H9 (cell line): ENCODE data around the gene UQCRC1. TPM values are rescaled to one million over a fixed set of nuclear protein-coding genes. Genes with fewer than 3 reads are reported as not detected.

ENCODE experiments used
- DNase-seq: peaks from one replicate; pipeline ENCODE4 v3.0.0-alpha.2; 2017
- H2AFZ ChIP-seq: one replicate; pipeline ENCODE4 v1.6.1; 2013; ENCODE audit warnings: mild to moderate bottlenecking, low read length, control low read depth, moderate library complexity
- H2AK5ac ChIP-seq: 2 replicates; pipeline ENCODE4 v1.6.1; 2013; ENCODE audit warnings: low read length, control low read depth, mixed read lengths; ENCODE audit not compliant: insufficient read length
- H2BK120ac ChIP-seq: one replicate; pipeline ENCODE4 v1.6.1; 2013; ENCODE audit warnings: low read depth, mild to moderate bottlenecking, low read length, control low read depth, inconsistent platforms; ENCODE audit not compliant: poor library complexity, severe bottlenecking
- H2BK12ac ChIP-seq: 2 replicates; pipeline ENCODE4 v1.6.1; 2013; ENCODE audit warnings: low read length, control low read depth, mixed read lengths, low read depth; ENCODE audit not compliant: insufficient read length
- H2BK15ac ChIP-seq: 2 replicates; pipeline ENCODE4 v1.6.1; 2013; ENCODE audit warnings: low read depth, low read length, control low read depth
- H2BK20ac ChIP-seq: one replicate; pipeline ENCODE4 v1.6.1; 2013; ENCODE audit warnings: low read depth, mild to moderate bottlenecking, low read length, control low read depth, inconsistent platforms; ENCODE audit not compliant: poor library complexity, severe bottlenecking
- H2BK5ac ChIP-seq: 2 replicates; pipeline ENCODE4 v1.6.1; 2013; ENCODE audit warnings: low read length, control low read depth, mixed read lengths; ENCODE audit not compliant: insufficient read length
- H3K14ac ChIP-seq: 2 replicates; pipeline ENCODE4 v1.6.1; 2013; ENCODE audit warnings: low read length, control low read depth; ENCODE audit not compliant: insufficient read depth
- H3K18ac ChIP-seq: 2 replicates; pipeline ENCODE4 v1.6.1; 2013; ENCODE audit warnings: low read depth, mild to moderate bottlenecking, mixed read lengths, low read length, control low read depth; ENCODE audit not compliant: insufficient read length
- H3K23ac ChIP-seq: 2 replicates; pipeline ENCODE4 v1.6.1; 2013; ENCODE audit warnings: low read length, control low read depth, mixed read lengths, low read depth; ENCODE audit not compliant: insufficient read length
- H3K23me2 ChIP-seq: 2 replicates; pipeline ENCODE4 v1.6.1; 2013; ENCODE audit warnings: low read depth, mild to moderate bottlenecking, mixed read lengths, low read length, control low read depth; ENCODE audit not compliant: insufficient read length, poor library complexity, severe bottlenecking
- H3K27ac ChIP-seq: 2 replicates; pipeline ENCODE4 v1.5.1; 2013; ENCODE audit warnings: low read length, control low read depth, mixed read lengths, low read depth; ENCODE audit not compliant: insufficient read length
- H3K27me3 ChIP-seq: 2 replicates; pipeline ENCODE4 v1.6.1; 2013; ENCODE audit warnings: low read length, control low read depth, inconsistent platforms; ENCODE audit not compliant: insufficient read depth
- H3K4ac ChIP-seq: 2 replicates; pipeline ENCODE4 v1.6.1; 2013; ENCODE audit warnings: low read depth, mild to moderate bottlenecking, control low read depth, inconsistent platforms, low read length, moderate library complexity
- H3K4me1 ChIP-seq: 2 replicates; pipeline ENCODE4 v1.6.1; 2013; ENCODE audit warnings: low read length, control low read depth, inconsistent platforms; ENCODE audit not compliant: insufficient read depth
- H3K4me2 ChIP-seq: 2 replicates; pipeline ENCODE4 v1.6.1; 2013; ENCODE audit warnings: low read length, control low read depth, mixed read lengths; ENCODE audit not compliant: insufficient read length, insufficient read depth
- H3K56ac ChIP-seq: 2 replicates; pipeline ENCODE4 v1.6.1; 2013; ENCODE audit warnings: low read depth, mild to moderate bottlenecking, mixed read lengths, low read length, control low read depth; ENCODE audit not compliant: insufficient read length
- H3K79me1 ChIP-seq: 2 replicates; pipeline ENCODE4 v1.6.1; 2013; ENCODE audit warnings: low read depth, mild to moderate bottlenecking, moderate library complexity, low read length, control low read depth, inconsistent platforms; ENCODE audit not compliant: insufficient read depth, poor library complexity, severe bottlenecking
- H3K79me2 ChIP-seq: 2 replicates; pipeline ENCODE4 v1.6.1; 2013; ENCODE audit warnings: low read length, control low read depth, inconsistent platforms; ENCODE audit not compliant: insufficient read depth
- H3K9ac ChIP-seq: 2 replicates; pipeline ENCODE4 v1.6.1; 2013; ENCODE audit warnings: low read length, control low read depth, mixed read lengths; ENCODE audit not compliant: insufficient read length; ENCODE audit errors: extremely low read depth
- H3K9me3 ChIP-seq: one replicate; pipeline ENCODE4 v1.6.1; 2013; ENCODE audit warnings: low read depth, low read length, inconsistent platforms; ENCODE audit not compliant: control insufficient read depth
- H3T11ph ChIP-seq: one replicate; pipeline ENCODE4 v1.6.1; 2013; ENCODE audit warnings: mild to moderate bottlenecking, low read length, control low read depth, inconsistent platforms
- H4K20me1 ChIP-seq: one replicate; pipeline ENCODE4 v1.6.1; 2013; ENCODE audit not compliant: control insufficient read depth, insufficient read length, insufficient read depth
- H4K5ac ChIP-seq: 2 replicates; pipeline ENCODE4 v1.6.1; 2013; ENCODE audit warnings: low read depth, mild to moderate bottlenecking, mixed read lengths, low read length, control low read depth; ENCODE audit not compliant: insufficient read length
- H4K8ac ChIP-seq: replicated peaks from 2 replicates; pipeline ENCODE4 v1.6.1; 2013; ENCODE audit warnings: low read length, control low read depth, mixed read lengths, low read depth; ENCODE audit not compliant: insufficient read length
- H4K91ac ChIP-seq: 2 replicates; pipeline ENCODE4 v1.6.1; 2013; ENCODE audit warnings: low read depth, mild to moderate bottlenecking, moderate library complexity, mixed read lengths, low read length, control low read depth; ENCODE audit not compliant: insufficient read length
- H3K27ac Mint-ChIP-seq, 3 experiments: 2 replicates in 2 of 3; 3 replicates in 1 of 3; pipeline ENCODE4 v1.8.0; 2020 to 2021; ENCODE audit warnings: mixed read lengths in 3 of 3, mild to moderate bottlenecking in 1 of 3, moderate library complexity in 1 of 3
- H3K27me3 Mint-ChIP-seq: 2 replicates; pipeline ENCODE4 v1.8.0; 2021; ENCODE audit warnings: low read depth, mild to moderate bottlenecking, moderate library complexity, mixed read lengths
- H3K36me3 Mint-ChIP-seq, 3 experiments: 2 replicates in 2 of 3; 3 replicates in 1 of 3; pipeline ENCODE4 v1.8.0; 2020 to 2021; ENCODE audit warnings: low read depth in 3 of 3, mixed read lengths in 3 of 3; ENCODE audit not compliant: insufficient read depth in 1 of 3
- H3K4me1 Mint-ChIP-seq, 2 experiments: 2 replicates each; pipeline ENCODE4 v1.8.0; 2020; ENCODE audit warnings: mixed read lengths in 2 of 2
- H3K4me3 Mint-ChIP-seq, 2 experiments: 2 replicates in 1 of 2; 3 replicates in 1 of 2; pipeline ENCODE4 v1.8.0; 2020 to 2021; ENCODE audit warnings: mild to moderate bottlenecking in 2 of 2, mixed read lengths in 2 of 2, moderate library complexity in 1 of 2
- H3K9me3 Mint-ChIP-seq, 2 experiments: 2 replicates in 1 of 2; 3 replicates in 1 of 2; pipeline ENCODE4 v1.8.0; 2020; ENCODE audit warnings: mild to moderate bottlenecking in 2 of 2, mixed read lengths in 2 of 2, moderate library complexity in 1 of 2
- WGBS: extraction: QIAGEN DNeasy Blood & Tissue Kit; methylation state at CpG from one replicate; pipeline ENCODE4 v1.1.7; 2013; ENCODE audit warnings: missing lambda C conversion rate, low lambda C conversion rate, mixed read lengths; ENCODE audit not compliant: insufficient read length; ENCODE audit errors: extremely low coverage; 5-methylcytosine and 5-hydroxymethylcytosine counted together
- total RNA-seq: library from RNA; stranded (reverse); gene quantifications from 2 replicates; pipeline ENCODE4 v1.2.1, GENCODE V29; 2021
- TF ChIP-seq, protein P1 (sequence below): fragments of 200-600 bp; sonication (generic); conservative IDR thresholded peaks from 3 replicates; pipeline ENCODE4 v1.8.0; 2021; ENCODE audit warnings: antibody characterized with exemption, mild to moderate bottlenecking

UQCRC1 gene
- total RNA-seq, 1 experiment from 2014 or later, result 285 TPM

- no peak overlapping the region for H3K9ac ChIP-seq
- Mint-ChIP-seq H3K36me3 (peaks cover 26 to 45% (median 30%) of the 10 kb centered on the region in 3 experiments; a peak in 6 of 7 replicates), H3K27me3 (peaks cover 4% of the 10 kb centered on the region; the same call in 1 of the 2 replicates), H3K9me3 (no peaks in the 10 kb centered on the region), H3K27ac (peak overlapping the region; percentile 60 to 90 (median 83); a peak in 6 of 7 replicates), H3K4me1 (peaks cover 12 to 21% of the 10 kb centered on the region in 2 experiments), H3K4me3 (no peak overlapping the region)
- no peak overlapping the region for H3K18ac ChIP-seq
- H4K8ac ChIP-seq, result no peak overlapping the region
- H2BK120ac ChIP-seq, result no peak overlapping the region
- no peak overlapping the region for H2BK12ac ChIP-seq
- no peaks in the 10 kb centered on the region for H3K23me2 ChIP-seq
- H3K56ac ChIP-seq, result no peak overlapping the region
- no peaks in the 10 kb centered on the region for H3K9me3 ChIP-seq
- H3K14ac ChIP-seq, result no peak overlapping the region
- no peak overlapping the region for H3K4me2 ChIP-seq
- H3T11ph ChIP-seq, result no peak overlapping the region
- H3K4me1 ChIP-seq, result no peaks in the 10 kb centered on the region
- H4K20me1 ChIP-seq, result no peaks in the 10 kb centered on the region
- no peak overlapping the region for H2BK15ac ChIP-seq
- no peak overlapping the region for H2BK5ac ChIP-seq
- H2BK20ac ChIP-seq, result no peak overlapping the region
- H2AFZ ChIP-seq, result no peak overlapping the region
- no peak overlapping the region for H4K5ac ChIP-seq
- TF ChIP-seq, protein P1, sequence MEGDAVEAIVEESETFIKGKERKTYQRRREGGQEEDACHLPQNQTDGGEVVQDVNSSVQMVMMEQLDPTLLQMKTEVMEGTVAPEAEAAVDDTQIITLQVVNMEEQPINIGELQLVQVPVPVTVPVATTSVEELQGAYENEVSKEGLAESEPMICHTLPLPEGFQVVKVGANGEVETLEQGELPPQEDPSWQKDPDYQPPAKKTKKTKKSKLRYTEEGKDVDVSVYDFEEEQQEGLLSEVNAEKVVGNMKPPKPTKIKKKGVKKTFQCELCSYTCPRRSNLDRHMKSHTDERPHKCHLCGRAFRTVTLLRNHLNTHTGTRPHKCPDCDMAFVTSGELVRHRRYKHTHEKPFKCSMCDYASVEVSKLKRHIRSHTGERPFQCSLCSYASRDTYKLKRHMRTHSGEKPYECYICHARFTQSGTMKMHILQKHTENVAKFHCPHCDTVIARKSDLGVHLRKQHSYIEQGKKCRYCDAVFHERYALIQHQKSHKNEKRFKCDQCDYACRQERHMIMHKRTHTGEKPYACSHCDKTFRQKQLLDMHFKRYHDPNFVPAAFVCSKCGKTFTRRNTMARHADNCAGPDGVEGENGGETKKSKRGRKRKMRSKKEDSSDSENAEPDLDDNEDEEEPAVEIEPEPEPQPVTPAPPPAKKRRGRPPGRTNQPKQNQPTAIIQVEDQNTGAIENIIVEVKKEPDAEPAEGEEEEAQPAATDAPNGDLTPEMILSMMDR, result no peak
- H4K91ac ChIP-seq, result no peak overlapping the region
- no peaks in the 10 kb centered on the region for H3K79me2 ChIP-seq
- no peak overlapping the region for H3K27ac ChIP-seq
- H3K79me1 ChIP-seq, result no peaks in the 10 kb centered on the region
- no peak overlapping the region for H2AK5ac ChIP-seq
- WGBS, result no CpG with 5 or more reads among the region's 5 CpGs
- no peak overlapping the region for H3K4ac ChIP-seq
- no peak overlapping the region for H3K23ac ChIP-seq
- no peak for DNase-seq
- H3K27me3 ChIP-seq, result no peaks in the 10 kb centered on the region
These were observed 13.3 kb downstream of the UQCRC1 start for GRCh38 chr3:48596157-48596556.
